GM06990 (cell line): ENCODE data around the gene AGTPBP1.

Source experiments
- DNase-seq: peaks from one replicate; pipeline ENCODE4 v3.0.0-alpha.2; 2011; ENCODE audit not compliant: insufficient read length; ENCODE audit errors: extremely low read depth
- H3K27me3 ChIP-seq: replicated peaks from 2 replicates; pipeline ENCODE4 v1.6.0; 2011; ENCODE audit warnings: low read length; ENCODE audit not compliant: control insufficient read depth, insufficient read depth
- H3K36me3 ChIP-seq: 2 replicates; pipeline ENCODE4 v1.5.1; 2011; ENCODE audit warnings: low read length; ENCODE audit not compliant: control insufficient read depth, insufficient read depth
- H3K4me3 ChIP-seq: replicated peaks from 2 replicates; pipeline ENCODE4 v1.5.1; 2011; ENCODE audit warnings: low read depth, mild to moderate bottlenecking, control low read depth, low read length
- TF ChIP-seq, protein P1 (sequence below): IDR thresholded peaks from 2 replicates; pipeline ENCODE4 v1.5.1; 2011; ENCODE audit warnings: low read length, control low read depth, mild to moderate bottlenecking, inconsistent platforms; ENCODE audit not compliant: insufficient read depth, poor library complexity, severe bottlenecking

Gene AGTPBP1

GRCh38 chr9:85610074-85610860 is 131.5 kb downstream of the AGTPBP1 start:
- Histone ChIP-seq H3K27me3 (no peaks in the 10 kb centered on the region), H3K4me3 (peak overlapping the region; percentile 33), H3K36me3 (no peaks in the 10 kb centered on the region)
- DNase-seq = peak; percentile 48
- TF ChIP-seq, protein P1, sequence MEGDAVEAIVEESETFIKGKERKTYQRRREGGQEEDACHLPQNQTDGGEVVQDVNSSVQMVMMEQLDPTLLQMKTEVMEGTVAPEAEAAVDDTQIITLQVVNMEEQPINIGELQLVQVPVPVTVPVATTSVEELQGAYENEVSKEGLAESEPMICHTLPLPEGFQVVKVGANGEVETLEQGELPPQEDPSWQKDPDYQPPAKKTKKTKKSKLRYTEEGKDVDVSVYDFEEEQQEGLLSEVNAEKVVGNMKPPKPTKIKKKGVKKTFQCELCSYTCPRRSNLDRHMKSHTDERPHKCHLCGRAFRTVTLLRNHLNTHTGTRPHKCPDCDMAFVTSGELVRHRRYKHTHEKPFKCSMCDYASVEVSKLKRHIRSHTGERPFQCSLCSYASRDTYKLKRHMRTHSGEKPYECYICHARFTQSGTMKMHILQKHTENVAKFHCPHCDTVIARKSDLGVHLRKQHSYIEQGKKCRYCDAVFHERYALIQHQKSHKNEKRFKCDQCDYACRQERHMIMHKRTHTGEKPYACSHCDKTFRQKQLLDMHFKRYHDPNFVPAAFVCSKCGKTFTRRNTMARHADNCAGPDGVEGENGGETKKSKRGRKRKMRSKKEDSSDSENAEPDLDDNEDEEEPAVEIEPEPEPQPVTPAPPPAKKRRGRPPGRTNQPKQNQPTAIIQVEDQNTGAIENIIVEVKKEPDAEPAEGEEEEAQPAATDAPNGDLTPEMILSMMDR = peak; percentile 70

DNA sequence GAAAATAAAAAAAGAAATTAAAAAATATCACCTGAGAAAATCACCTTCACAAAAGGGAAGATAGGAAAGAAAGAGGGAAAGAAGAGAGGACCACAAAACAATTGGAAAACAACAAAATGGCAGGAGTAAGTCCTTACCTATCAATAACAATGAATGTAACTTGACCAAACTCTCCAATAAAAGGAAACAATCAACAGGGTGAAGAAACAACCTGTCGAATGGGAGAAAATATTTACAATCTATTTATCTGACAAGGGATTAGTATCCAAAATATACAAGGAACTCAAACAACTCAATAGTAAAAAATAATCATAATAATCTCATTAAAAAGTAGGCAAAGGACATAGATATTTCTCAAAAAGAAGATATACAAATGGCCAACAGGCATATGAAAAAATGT is 135.8 kb downstream of the AGTPBP1 start:
- TF ChIP-seq, protein P1 = no peak

DNA sequence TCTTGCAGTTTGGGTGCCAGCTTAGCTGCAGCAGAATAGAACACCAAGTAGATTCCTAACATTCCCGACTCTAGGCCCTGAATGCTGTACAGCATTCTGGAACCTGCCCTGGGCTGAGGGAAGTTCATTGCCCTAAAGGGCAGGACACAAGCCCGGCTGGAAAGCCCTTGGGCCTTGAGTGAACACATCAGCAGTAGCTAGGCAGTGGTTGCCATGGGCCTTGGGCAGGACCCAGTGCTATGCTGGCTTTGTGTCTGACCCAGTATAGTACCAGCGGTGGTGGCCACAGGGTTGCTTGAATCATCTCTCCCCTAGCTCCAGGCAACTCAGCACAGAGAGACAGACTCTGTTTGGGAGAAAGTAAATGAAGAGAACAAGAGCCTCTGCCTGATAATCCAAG is 137.8 kb downstream of the AGTPBP1 start:
- Histone ChIP-seq H3K27me3 (no peaks in the 10 kb centered on the region), H3K4me3 (no peak overlapping the region), H3K36me3 (peaks cover 3% of the 10 kb centered on the region)
- TF ChIP-seq, protein P1 = no peak
- no peak for DNase-seq

More for the DNA sequence above, 135.8 kb downstream of the AGTPBP1 start:
- H3K4me3 ChIP-seq = no peak overlapping the region
- no peaks in the 10 kb centered on the region for H3K27me3 ChIP-seq
- DNase-seq = no peak
- peaks cover 3% of the 10 kb centered on the region for H3K36me3 ChIP-seq

DNA sequence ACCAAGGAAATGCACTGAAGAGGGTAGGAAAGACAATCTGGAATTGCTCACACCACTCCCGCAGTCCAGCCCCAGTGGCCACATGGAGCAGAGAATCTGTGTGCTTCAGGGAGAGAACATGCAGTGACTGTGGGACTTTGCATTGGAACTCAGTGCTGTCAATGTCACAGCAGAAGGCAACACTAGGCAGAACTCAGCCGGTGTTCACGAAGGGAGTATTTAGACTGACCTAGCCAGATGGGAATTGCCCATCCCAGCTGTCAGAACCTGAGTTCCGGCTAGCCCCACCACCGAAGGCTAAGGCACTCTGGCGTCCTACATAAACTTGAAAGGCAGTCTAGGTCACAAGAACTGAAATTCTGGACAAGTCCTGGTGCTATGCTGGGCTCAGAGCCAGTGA is 139.0 kb downstream of the AGTPBP1 start:
- TF ChIP-seq, protein P1 = no peak
- peaks cover 3% of the 10 kb centered on the region for H3K36me3 ChIP-seq
- no peak for DNase-seq
- H3K27me3 ChIP-seq = no peaks in the 10 kb centered on the region
- H3K4me3 ChIP-seq = no peak overlapping the region

GRCh38 chr9:85600675-85601263 is 141.0 kb downstream of the AGTPBP1 start:
- DNase-seq = no peak
- TF ChIP-seq, protein P1 = no peak
- Histone ChIP-seq H3K27me3 (no peaks in the 10 kb centered on the region), H3K36me3 (peaks cover 3% of the 10 kb centered on the region), H3K4me3 (no peak overlapping the region)
